WI38 (cell line): Measurements from ENCODE around the gene C11orf58.

Source experiments
- H3K4me3 ChIP-seq: 2 replicates; pipeline ENCODE4 v1.5.1; 2011; ENCODE audit warnings: low read depth, mild to moderate bottlenecking, control low read depth, low read length
- TF ChIP-seq, protein P1 (sequence below): IDR thresholded peaks from 2 replicates; pipeline ENCODE4 v1.5.1; 2012; ENCODE audit warnings: low read depth, mild to moderate bottlenecking, control low read depth, low read length

The C11orf58 gene

DNA sequence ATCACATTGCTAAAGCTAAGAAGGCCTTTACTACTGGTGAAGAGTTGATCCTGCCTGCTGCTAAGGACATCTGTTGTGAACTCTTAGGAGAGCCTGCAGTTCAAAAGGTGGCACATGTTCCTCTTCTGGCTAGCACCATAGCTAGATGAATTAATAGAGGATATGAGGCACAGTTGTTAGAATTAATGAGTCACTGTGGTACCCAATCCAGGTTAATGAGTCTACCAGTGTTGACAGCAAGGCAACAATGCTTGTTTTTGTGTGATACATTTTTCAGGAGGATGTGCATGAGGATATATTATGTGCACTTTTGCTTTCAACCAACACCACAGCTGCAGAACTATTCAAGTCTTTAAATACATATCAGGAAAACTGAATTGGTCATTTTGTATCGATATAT, 12.0 kb downstream of the C11orf58 start:
- H3K4me3 ChIP-seq, result no peak overlapping the region
- TF ChIP-seq, protein P1, sequence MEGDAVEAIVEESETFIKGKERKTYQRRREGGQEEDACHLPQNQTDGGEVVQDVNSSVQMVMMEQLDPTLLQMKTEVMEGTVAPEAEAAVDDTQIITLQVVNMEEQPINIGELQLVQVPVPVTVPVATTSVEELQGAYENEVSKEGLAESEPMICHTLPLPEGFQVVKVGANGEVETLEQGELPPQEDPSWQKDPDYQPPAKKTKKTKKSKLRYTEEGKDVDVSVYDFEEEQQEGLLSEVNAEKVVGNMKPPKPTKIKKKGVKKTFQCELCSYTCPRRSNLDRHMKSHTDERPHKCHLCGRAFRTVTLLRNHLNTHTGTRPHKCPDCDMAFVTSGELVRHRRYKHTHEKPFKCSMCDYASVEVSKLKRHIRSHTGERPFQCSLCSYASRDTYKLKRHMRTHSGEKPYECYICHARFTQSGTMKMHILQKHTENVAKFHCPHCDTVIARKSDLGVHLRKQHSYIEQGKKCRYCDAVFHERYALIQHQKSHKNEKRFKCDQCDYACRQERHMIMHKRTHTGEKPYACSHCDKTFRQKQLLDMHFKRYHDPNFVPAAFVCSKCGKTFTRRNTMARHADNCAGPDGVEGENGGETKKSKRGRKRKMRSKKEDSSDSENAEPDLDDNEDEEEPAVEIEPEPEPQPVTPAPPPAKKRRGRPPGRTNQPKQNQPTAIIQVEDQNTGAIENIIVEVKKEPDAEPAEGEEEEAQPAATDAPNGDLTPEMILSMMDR, result no peak

DNA sequence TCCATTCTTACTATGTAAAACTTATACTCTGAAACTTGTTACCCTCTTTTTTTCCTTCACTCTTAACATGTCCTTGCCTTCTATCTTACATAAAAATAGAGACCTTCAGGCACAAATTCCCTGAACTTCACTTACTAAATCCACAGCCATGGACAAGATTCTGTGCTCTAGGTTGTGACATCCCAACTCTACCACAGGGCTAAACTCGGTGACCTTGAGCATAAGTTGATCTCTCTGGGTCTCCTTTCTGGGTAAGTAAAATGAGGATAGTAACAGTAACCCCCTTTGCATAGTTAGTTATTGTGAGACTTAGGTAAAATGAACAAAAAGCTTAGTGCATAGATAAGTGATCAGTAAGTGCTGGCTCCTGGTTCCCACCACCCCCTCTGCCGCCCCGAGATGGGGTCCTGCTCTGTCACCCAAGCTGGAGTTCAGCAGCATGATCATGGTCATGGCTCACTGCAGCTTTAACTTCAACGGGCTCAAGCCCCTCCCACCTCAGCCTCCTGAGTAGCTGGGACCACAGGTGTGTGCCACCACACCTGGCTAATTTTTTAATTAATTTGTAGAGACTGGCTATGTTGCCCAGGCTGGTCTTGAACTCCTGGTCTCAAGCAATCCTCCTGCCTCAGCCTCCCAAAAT, 20.1 kb downstream of the C11orf58 start:
- no peak overlapping the region for H3K4me3 ChIP-seq
- TF ChIP-seq, protein P1, result no peak

DNA sequence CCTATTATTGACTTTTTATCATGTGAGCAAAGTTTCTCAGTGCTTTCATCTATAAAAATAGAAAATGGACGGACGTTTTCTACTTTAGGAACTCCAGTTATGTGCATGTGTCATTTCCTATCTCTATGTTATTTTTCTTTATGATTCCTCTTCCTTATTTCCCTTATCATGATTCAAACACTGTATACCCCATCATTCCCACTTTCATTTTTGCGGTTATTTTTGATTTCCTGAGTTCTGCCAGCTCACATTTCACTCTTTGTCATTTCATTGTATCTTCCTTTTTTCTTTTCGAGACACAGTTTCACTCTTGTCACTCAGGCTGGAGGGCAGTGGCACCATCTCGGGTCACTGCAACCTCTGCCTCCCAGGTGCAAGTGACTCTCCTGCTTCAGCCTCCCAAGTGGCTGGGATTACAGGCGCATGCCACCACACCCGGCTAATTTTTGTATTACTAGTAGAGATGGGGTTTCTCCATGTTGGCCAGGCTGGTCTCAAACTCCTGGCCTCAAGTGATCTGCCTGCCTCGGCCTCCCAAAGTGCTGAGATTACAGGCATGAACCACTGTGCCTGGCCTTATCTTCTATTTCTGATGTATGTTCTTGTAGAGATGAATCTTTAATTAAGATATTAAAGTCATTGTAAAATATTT, 21.5 kb downstream of the C11orf58 start:
- TF ChIP-seq, protein P1, result no peak
- H3K4me3 ChIP-seq, result no peak overlapping the region

DNA sequence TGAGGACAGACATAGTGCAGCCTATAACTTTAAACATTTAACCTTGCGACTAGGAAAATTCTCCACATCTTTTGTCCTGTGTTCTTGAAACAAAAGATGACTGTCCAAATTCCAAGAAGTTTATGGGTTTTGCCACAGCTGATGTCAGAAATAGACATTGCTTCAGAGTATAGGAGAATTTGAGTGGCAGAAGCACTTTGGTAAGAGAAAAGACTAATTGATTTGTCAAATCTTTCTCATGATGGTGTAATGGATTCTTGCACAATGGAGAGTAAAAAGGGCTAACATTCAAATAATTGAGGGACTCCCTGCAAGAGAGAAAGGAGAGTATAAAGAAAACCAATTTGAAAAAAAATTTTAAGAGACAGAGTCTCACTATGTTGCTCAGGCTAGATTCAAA, 25.3 kb downstream of the C11orf58 start:
- H3K4me3 ChIP-seq, result no peak overlapping the region
- TF ChIP-seq, protein P1, result no peak

DNA sequence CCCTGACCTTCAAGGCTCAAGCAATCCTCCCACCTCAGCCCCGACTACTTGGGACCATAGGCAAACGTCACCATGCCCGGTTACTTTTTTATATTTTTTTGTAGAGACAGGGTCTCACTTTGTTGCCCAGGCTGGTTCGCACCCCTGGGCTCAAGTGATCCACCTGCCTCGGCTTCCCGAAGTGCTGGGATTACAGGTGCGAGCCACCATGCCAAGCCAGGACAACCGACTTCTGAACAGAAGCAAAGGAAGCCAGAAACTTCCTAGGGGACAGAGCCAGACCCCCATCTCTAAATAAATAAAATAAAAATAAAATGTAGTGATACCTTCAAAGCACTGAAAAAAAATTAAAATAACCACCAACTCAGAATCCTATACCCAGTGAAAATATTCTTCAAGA, 26.4 kb downstream of the C11orf58 start:
- TF ChIP-seq, protein P1, result no peak
- H3K4me3 ChIP-seq, result no peak overlapping the region

DNA sequence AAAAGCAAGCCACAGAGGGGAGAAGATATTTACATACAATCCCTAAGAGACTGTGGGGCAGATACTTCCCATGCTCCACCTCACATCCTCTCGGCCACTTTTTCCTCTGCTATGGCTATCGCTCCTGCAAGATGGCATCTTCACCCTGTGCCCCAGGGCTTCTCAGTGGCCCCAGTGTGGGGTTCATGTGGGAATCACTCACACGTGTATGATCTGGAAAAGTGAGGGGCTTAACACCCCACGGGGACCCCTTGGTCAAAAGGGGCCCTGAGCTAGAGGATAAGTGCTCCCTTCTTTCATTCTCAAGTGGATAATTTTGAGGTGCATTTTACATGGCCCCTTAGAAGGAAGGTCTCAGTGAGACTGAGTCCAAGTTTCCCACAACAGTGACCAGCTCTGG, 28.7 kb downstream of the C11orf58 start:
- H3K4me3 ChIP-seq, result no peak overlapping the region
- TF ChIP-seq, protein P1, result no peak

DNA sequence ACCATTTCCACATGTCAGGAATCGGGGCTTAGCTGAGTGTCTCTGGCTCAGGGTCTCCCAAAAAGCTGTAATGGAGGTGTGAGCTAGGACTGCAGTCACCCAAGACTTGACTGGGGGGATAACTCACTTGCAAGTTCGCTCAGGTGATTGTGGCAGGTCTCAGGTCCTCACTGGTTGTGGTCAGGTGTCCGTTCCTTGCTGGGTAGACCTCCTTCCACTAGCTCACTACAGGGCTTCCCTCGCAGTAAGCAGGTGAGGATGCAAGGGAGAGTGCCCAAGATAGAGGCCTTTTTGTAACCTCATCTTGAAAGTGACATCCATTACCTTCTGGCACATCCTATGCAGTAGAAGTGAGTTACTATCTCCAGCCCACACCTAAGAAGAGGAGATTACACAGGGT, 29.5 kb downstream of the C11orf58 start:
- no peak overlapping the region for H3K4me3 ChIP-seq
- TF ChIP-seq, protein P1, result no peak
